ENCODE data around the gene C16orf46.

The C16orf46 gene

GRCh38 chr16:81097230-81097629 is 20.2 kb upstream of the C16orf46 start:
- Histone ChIP-seq H3K36me3 (ENCODE audit: insufficient read depth, low read length) (no peaks in the 10 kb centered on the region), H3K4me3 (ENCODE audit: low read length) (no peak overlapping the region)

GRCh38 chr16:81096715-81097208 is 19.7 kb upstream of the C16orf46 start:
- Histone ChIP-seq H3K27me3 (ENCODE audit: insufficient read depth, low read length) (no peaks in the 10 kb centered on the region), H3K4me3 (ENCODE audit: low read length) (peak overlapping the region; percentile 45), H3K9me3 (ENCODE audit: low read length) (no peaks in the 10 kb centered on the region), H2AFZ (ENCODE audit: low read depth, low read length) (peak overlapping the region; percentile 64), H3K4me1 (ENCODE audit: insufficient read depth, low read length) (peaks cover 5% of the 10 kb centered on the region), H3K36me3 (ENCODE audit: insufficient read depth, low read length) (no peaks in the 10 kb centered on the region)

More at GRCh38 chr16:81097230-81097629, 20.2 kb upstream of the C16orf46 start:
- H2AFZ ChIP-seq (ENCODE audit: low read depth, low read length): peak overlapping the region; percentile 64
- H3K9me3 ChIP-seq (ENCODE audit: low read length): no peaks in the 10 kb centered on the region
- H3K27me3 ChIP-seq (ENCODE audit: insufficient read depth, low read length): no peaks in the 10 kb centered on the region
- H3K4me1 ChIP-seq (ENCODE audit: insufficient read depth, low read length): peaks cover 5% of the 10 kb centered on the region

GRCh38 chr16:81095953-81096714 is 19.1 kb upstream of the C16orf46 start, which contains the start of gene GCSH:
GCSH (minus strand) TSS chr16:81096395; CDS start chr16:81096278, 117 bp downstream.
- Histone ChIP-seq H3K4me3 (ENCODE audit: low read length) (peak within 1 kb of the TSS; percentile 57), H3K9me3 (ENCODE audit: low read length) (no peaks in the 10 kb centered on the region), H3K36me3 (ENCODE audit: insufficient read depth, low read length) (no peaks in the 10 kb centered on the region), H3K4me1 (ENCODE audit: insufficient read depth, low read length) (peaks cover 5% of the 10 kb centered on the region), H3K27me3 (ENCODE audit: insufficient read depth, low read length) (no peaks in the 10 kb centered on the region), H2AFZ (ENCODE audit: low read depth, low read length) (peak within 1 kb of the TSS; percentile 64)

- H3K9me3 ChIP-seq (ENCODE audit: low read length): no peaks in the 10 kb centered on the region
- H3K4me1 ChIP-seq (ENCODE audit: insufficient read depth, low read length): peaks cover 5% of the 10 kb centered on the region
- no peaks in the 10 kb centered on the region for H3K27me3 ChIP-seq (ENCODE audit: insufficient read depth, low read length)
- peak overlapping the region; percentile 4 for H2AFZ ChIP-seq (ENCODE audit: low read depth, low read length)
- peak overlapping the region; percentile 57 for H3K4me3 ChIP-seq (ENCODE audit: low read length)
- peaks cover 3% of the 10 kb centered on the region for H3K36me3 ChIP-seq (ENCODE audit: insufficient read depth, low read length)
These were observed 18.6 kb upstream of the C16orf46 start for GRCh38 chr16:81095653-81095952.

- Histone ChIP-seq H3K9me3 (ENCODE audit: low read length) (no peaks in the 10 kb centered on the region), H3K4me1 (ENCODE audit: insufficient read depth, low read length) (peaks cover 5% of the 10 kb centered on the region), H3K27me3 (ENCODE audit: insufficient read depth, low read length) (no peaks in the 10 kb centered on the region), H3K4me3 (ENCODE audit: low read length) (peak overlapping the region; percentile 57), H3K36me3 (ENCODE audit: insufficient read depth, low read length) (peaks cover 5% of the 10 kb centered on the region), H2AFZ (ENCODE audit: low read depth, low read length) (no peak overlapping the region)
These were observed 17.8 kb upstream of the C16orf46 start for GRCh38 chr16:81094771-81095251.

GRCh38 chr16:81088836-81089235 is 11.8 kb upstream of the C16orf46 start:
- peaks cover 33% of the 10 kb centered on the region for H3K36me3 ChIP-seq (ENCODE audit: insufficient read depth, low read length)
- no peak overlapping the region for H3K4me3 ChIP-seq (ENCODE audit: low read length)
- no peak overlapping the region for H2AFZ ChIP-seq (ENCODE audit: low read depth, low read length)

GRCh38 chr16:81081014-81081413 is 4.0 kb upstream of the C16orf46 start:
- H3K27me3 ChIP-seq (ENCODE audit: insufficient read depth, low read length): no peaks in the 10 kb centered on the region
- H3K9me3 ChIP-seq (ENCODE audit: low read length): no peaks in the 10 kb centered on the region
- peaks cover 21% of the 10 kb centered on the region for H3K36me3 ChIP-seq (ENCODE audit: insufficient read depth, low read length)
- H3K4me3 ChIP-seq (ENCODE audit: low read length): no peak overlapping the region
- no peak overlapping the region for H2AFZ ChIP-seq (ENCODE audit: low read depth, low read length)
- H3K4me1 ChIP-seq (ENCODE audit: insufficient read depth, low read length): peaks cover 10% of the 10 kb centered on the region

More at GRCh38 chr16:81088836-81089235, 11.8 kb upstream of the C16orf46 start:
- Histone ChIP-seq H3K4me1 (ENCODE audit: insufficient read depth, low read length) (no peaks in the 10 kb centered on the region), H3K9me3 (ENCODE audit: low read length) (no peaks in the 10 kb centered on the region), H3K27me3 (ENCODE audit: insufficient read depth, low read length) (no peaks in the 10 kb centered on the region)

GRCh38 chr16:81080233-81080632 is 3.2 kb upstream of the C16orf46 start:
- no peaks in the 10 kb centered on the region for H3K27me3 ChIP-seq (ENCODE audit: insufficient read depth, low read length)
- peaks cover 10% of the 10 kb centered on the region for H3K4me1 ChIP-seq (ENCODE audit: insufficient read depth, low read length)
- no peak overlapping the region for H3K4me3 ChIP-seq (ENCODE audit: low read length)

GRCh38 chr16:81076566-81077075 is 417 bp downstream of the C16orf46 start:
- Histone ChIP-seq H3K4me1 (ENCODE audit: insufficient read depth, low read length) (peaks cover 10% of the 10 kb centered on the region), H3K4me3 (ENCODE audit: low read length) (peak overlapping the region; percentile 64), H3K9me3 (ENCODE audit: low read length) (peaks cover 2% of the 10 kb centered on the region), H3K27me3 (ENCODE audit: insufficient read depth, low read length) (no peaks in the 10 kb centered on the region), H3K36me3 (ENCODE audit: insufficient read depth, low read length) (peaks cover 2% of the 10 kb centered on the region), H2AFZ (ENCODE audit: low read depth, low read length) (peak overlapping the region; percentile 74)

More at GRCh38 chr16:81080233-81080632, 3.2 kb upstream of the C16orf46 start:
- Histone ChIP-seq H2AFZ (ENCODE audit: low read depth, low read length) (no peak overlapping the region), H3K9me3 (ENCODE audit: low read length) (no peaks in the 10 kb centered on the region), H3K36me3 (ENCODE audit: insufficient read depth, low read length) (peaks cover 18% of the 10 kb centered on the region)

- H3K4me3 ChIP-seq (ENCODE audit: low read length): no peak overlapping the region
- H3K4me1 ChIP-seq (ENCODE audit: insufficient read depth, low read length): peaks cover 10% of the 10 kb centered on the region
- no peaks in the 10 kb centered on the region for H3K27me3 ChIP-seq (ENCODE audit: insufficient read depth, low read length)
- H2AFZ ChIP-seq (ENCODE audit: low read depth, low read length): no peak overlapping the region
- H3K9me3 ChIP-seq (ENCODE audit: low read length): peaks cover 7% of the 10 kb centered on the region
- H3K36me3 ChIP-seq (ENCODE audit: insufficient read depth, low read length): peaks cover 3% of the 10 kb centered on the region
These were observed 3.3 kb downstream of the C16orf46 start for GRCh38 chr16:81073560-81074330.

- Histone ChIP-seq H3K4me1 (ENCODE audit: insufficient read depth, low read length) (peaks cover 5% of the 10 kb centered on the region), H3K4me3 (ENCODE audit: low read length) (no peak overlapping the region), H3K9me3 (ENCODE audit: low read length) (peaks cover 7% of the 10 kb centered on the region), H3K36me3 (ENCODE audit: insufficient read depth, low read length) (peaks cover 3% of the 10 kb centered on the region), H2AFZ (ENCODE audit: low read depth, low read length) (no peak overlapping the region), H3K27me3 (ENCODE audit: insufficient read depth, low read length) (no peaks in the 10 kb centered on the region)
These were observed 5.2 kb downstream of the C16orf46 start for GRCh38 chr16:81071805-81072204.

- H2AFZ ChIP-seq (ENCODE audit: low read depth, low read length): no peak overlapping the region
- H3K27me3 ChIP-seq (ENCODE audit: insufficient read depth, low read length): no peaks in the 10 kb centered on the region
- peaks cover under 1% of the 10 kb centered on the region for H3K4me1 ChIP-seq (ENCODE audit: insufficient read depth, low read length)
- no peak overlapping the region for H3K4me3 ChIP-seq (ENCODE audit: low read length)
- peaks cover 3% of the 10 kb centered on the region for H3K36me3 ChIP-seq (ENCODE audit: insufficient read depth, low read length)
- H3K9me3 ChIP-seq (ENCODE audit: low read length): peaks cover 7% of the 10 kb centered on the region
These were observed 6.1 kb downstream of the C16orf46 start for GRCh38 chr16:81070979-81071378.

GRCh38 chr16:81069063-81069462 is 8.0 kb downstream of the C16orf46 start:
- peaks cover 7% of the 10 kb centered on the region for H3K9me3 ChIP-seq (ENCODE audit: low read length)
- H3K27me3 ChIP-seq (ENCODE audit: insufficient read depth, low read length): no peaks in the 10 kb centered on the region
- H3K4me3 ChIP-seq (ENCODE audit: low read length): no peak overlapping the region
- no peak overlapping the region for H2AFZ ChIP-seq (ENCODE audit: low read depth, low read length)
- no peaks in the 10 kb centered on the region for H3K4me1 ChIP-seq (ENCODE audit: insufficient read depth, low read length)
- H3K36me3 ChIP-seq (ENCODE audit: insufficient read depth, low read length): peaks cover 3% of the 10 kb centered on the region
